ENCODE measurements around the gene PLXNB3.

GRCh38 chrX:153717445-153717844, 46.6 kb upstream of the PLXNB3 start:
- no peak for TF ChIP-seq POLR2A (IDR thresholded peaks at IDR 0.05; ENCODE audit: low read depth, low read length)
- no peak for TF ChIP-seq PAX5 (IDR thresholded peaks at IDR 0.05; ENCODE audit: insufficient read depth, low read length, severe bottlenecking)
